Activated CD8-positive, alpha-beta memory T cell treated with anti-CD3 and anti-CD28 coated beads for 48 hours (primary cell): ENCODE measurements around the gene TRPM3.

Experiments used
- DNase-seq, 3 experiments: peaks; one replicate each; pipeline ENCODE4 v3.0.0-alpha.2; 2020; ENCODE audit warnings: low read depth in 2 of 3, low spot score in 2 of 3

The TRPM3 gene

DNA sequence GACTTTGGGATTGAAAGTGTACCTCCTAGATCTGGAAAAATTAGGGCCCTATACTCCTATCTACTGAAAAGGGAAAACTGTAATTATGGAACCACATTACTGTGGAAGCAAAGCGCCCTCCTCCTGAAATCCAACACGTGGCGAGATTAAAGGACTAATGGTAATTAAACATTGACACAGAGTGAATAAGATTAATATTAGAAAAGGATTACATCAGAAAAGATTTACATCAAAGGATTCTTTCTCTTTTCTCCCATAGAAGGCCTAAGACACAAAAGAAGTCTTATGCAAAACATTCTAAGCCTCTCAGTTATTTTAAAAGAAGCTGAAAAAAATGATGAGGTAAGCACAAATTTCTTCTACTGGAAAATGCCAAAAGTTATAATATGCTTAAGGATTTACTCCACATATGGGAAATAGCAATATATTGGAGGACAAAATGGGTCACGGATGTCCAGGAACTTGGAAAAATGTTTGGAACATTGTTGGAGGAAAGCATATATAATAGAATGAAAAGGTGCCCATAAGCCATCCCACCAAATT, 227.8 kb downstream of the TRPM3 start:
- DNase-seq: no peak

DNA sequence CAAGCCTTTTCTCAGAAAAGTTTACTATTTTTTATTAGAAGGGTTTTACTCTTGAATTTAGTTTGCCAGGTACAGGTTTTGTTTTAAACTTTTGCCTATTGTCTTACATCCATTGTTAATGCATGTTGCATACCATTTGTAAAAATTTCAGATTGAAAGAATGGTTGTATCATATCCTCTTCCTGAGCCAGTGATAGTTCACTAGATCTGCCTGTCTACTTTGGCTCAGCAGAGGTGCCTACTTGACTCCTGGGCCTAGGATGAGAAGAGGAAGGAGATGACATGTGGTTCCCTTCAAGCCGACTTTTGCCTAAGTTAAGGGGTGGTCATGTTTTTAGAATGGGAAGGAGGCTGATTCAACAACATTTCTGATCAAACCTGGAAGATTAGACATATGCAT, 232.9 kb downstream of the TRPM3 start:
- DNase-seq: no peak

DNA sequence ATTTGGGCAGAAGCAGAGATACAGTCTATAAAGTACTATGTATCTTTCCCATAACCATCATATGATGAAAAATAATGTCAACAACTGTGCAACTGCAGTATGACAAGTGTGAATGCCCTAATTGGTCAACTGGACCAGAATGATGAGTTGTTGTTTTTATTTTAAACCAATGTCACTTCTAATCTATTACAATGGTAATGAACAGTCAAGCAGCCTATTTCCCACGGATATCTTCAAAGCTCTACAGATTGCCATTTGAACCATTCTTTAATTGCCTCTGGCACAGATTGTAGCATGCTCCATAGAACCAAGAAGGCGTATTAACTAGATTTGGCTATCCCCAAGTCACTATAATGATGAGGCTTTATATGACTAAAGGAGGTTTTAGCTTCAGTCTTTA, 233.6 kb downstream of the TRPM3 start:
- no peak for DNase-seq

DNA sequence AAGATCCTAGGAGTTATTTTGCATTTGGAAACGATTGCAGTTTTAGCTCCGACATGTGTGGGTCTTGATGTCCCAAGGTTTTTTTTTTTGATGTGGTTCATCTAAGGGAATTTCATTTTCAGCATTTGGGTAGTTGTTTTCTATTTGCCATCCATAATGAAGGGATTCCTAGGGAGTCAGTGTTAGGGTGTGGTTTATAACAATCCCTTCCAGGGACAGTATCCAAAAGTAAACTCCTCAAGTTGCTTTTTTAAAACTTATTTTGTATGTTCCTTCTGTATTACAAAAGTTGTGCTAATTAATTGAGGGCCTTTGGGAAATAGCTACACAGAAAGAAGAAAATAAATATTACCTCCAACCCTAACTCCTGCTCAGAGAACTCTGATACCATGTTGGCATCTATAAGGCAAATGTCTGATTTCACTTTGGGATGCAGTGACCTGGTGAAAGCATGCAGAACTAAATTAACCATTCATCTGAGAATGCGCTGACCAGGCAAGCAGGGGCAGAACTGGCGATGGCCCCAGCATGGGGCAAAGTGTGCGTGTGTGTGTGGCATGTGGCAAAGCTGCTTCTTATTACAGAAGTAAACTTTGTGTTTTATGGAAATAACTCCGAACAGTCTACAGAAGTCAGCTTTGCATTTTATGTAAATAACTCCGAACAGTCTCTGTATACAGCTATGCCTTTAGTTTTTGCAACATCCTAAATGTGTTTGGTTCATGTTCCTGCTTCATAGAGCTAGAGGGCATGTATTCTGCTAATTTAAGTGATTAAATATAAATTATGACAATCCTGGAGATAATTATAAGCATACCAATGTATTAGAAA, 237.2 kb downstream of the TRPM3 start:
- no peak for DNase-seq

DNA sequence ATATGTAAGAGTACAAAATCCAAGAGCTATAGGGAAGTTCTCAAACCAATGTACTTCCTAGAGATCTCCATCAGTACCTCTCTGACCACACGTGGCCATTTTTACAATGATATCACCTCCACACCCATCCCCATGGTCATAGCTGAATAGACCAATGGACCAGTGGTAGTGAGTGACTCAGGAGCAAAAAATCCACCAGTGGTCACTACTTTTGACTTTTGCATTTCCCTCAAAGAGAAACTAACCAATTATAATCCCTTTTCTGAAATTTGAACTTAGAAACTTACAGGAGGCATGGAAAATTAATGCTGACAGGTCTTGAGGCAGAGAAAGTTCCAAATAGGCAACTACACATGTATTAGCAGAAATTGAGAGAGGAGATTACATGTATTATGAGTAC, 238.4 kb downstream of the TRPM3 start:
- no peak for DNase-seq

DNA sequence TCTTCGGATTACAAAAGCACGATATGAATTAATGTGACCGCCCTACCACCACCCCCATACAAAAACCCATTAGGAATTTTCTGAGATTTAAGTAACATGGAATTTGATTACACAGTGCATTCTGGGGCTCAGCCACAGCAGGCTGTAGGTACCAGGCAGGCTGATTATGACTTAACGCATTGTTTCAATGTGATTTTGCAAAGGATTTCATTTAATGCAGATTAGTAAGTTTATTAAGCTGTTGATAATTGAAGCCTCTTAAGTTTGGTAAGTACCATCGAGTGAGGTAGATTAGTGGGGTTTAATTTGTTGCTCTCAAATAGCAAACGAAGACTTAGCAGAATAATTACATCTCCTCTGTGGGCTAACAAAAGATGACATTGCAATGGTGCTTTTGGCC, 240.1 kb downstream of the TRPM3 start:
- no peak for DNase-seq

DNA sequence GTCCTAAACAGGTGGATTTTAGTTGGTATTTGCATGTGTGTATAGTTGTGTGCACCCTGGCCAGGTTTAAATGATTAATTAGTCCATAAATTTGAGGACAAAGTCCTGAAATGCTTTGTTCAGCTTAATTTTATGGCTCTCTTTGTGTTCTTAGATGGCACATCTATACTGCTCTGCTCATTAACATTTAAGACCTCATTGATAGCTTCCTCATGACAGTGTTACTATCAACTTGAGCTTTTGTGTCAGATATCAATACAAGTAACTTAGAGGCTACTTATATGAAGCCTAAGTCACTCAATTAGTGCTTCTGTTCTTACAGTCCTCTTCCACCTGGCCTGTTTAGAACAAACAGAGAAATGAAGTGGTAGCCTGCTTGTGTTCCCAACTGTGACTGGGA, 240.9 kb downstream of the TRPM3 start:
- no peak for DNase-seq

DNA sequence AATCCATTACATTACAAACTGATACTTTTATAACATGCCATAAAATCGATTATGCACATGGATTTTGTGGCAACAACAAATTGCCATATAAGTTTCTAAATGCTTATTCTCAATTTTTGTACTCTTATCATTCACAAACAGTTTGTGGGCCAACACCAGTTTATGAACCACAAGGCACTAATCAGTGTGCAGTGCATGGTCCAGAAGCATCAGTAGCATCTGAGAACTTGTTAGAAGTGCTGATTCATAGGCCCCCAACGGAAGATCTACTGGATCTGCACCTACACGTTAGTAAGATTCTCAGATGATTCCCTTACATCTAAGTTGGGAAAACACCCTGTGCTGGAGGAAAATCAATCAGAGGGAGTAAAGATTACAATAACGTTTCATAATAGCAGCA, 242.8 kb downstream of the TRPM3 start:
- no peak for DNase-seq

DNA sequence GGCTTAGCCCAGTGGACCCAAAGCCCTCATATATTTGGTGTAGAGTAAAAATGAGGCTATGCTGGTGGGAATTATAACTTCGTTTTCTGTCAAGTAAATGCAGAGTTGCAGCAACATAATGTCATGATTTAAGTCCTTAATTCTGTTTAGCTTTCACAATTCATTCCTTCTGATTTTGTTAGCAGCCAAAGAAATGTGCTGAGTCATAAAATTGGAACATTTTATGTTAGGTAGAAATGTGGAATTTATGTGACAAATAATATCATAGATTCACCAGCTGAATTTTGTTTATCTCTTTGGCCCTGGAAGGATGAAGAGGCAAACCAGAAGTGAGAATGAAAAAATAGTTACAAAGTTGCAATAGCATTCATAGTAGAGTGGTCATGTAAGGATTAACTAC, 247.0 kb downstream of the TRPM3 start:
- DNase-seq: no peak

DNA sequence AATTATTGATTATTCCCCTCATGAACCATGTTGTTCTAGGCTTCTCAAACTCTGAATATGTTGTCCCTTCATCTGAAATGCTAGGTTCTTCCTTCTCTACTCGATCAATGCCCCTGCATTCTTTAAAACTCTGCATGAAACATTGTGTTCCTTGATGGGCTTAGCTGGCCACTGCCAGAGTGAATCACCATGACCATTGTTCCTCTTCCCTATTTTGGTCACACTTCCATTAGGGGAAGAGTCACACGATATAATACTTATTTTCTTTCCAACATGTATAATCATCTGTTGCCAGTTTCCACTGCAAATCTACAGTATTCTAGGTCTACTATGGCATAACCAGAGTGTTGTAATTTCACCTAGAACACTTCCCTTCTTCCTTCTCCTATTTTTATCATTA, 247.9 kb downstream of the TRPM3 start:
- no peak for DNase-seq

DNA sequence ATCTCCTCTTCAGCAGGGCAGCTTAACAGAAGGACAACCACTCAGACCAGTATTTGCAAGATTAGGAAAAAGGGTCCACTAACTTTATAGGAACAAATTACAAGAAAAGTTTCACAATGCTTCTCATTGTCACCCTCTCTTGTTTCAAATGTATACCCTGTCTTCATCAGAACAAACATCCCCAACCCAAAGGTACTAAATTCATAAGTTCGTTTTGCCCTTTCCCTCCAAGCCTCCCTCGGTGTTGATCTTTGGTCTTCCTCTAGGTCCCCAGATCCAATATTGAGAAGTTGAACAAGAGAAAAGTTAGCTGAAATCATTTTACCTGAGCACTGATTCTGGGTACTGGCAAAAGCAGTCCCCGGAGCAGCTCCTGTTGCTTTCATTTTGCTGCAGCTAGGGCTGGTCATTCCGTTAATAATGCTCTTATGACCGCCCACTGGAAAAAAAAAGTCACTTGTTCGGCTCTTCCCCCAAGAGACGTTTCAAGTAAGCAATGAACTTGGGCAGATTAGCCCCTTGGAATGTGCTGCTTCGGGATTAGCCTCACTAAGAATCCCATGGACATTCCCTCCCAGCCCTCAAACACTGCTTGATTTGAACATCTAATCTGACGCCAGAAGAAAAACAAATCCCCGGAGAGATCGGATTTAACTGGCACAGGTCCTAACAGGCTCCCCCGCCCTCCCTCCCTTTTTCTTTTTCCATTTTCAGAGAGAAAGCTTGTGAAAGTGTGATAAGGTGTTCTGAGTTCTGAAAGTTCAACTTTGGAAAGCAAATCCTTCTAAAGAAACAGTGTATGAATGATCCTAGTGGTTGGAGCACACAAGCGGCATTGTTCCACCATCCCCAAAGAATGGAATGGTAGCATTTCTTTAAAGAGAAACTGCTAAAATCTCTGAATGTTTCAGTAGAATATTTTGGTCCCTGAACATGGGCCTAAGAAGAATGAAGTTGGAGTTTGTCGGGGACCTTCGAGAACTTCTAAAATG, 252.5 kb downstream of the TRPM3 start:
- no peak for DNase-seq

DNA sequence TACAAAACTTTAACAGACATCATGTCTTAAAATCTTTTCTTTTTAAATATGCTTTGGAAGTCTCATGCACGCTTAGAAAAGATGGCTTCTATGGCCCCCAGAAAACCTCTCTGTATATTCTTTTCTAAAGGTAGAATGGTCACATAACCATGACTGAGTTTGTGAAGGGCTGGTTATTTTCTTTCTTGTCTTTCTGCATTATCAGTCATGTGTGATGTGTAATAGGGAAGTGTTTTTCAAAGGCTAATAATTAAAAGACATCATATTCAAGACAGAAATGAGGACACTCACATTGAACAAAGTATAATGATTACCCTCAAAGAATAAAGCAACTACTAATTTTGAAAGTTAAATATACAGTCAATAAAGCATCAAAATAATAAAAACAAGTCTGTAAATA, 253.4 kb downstream of the TRPM3 start:
- DNase-seq: no peak

DNA sequence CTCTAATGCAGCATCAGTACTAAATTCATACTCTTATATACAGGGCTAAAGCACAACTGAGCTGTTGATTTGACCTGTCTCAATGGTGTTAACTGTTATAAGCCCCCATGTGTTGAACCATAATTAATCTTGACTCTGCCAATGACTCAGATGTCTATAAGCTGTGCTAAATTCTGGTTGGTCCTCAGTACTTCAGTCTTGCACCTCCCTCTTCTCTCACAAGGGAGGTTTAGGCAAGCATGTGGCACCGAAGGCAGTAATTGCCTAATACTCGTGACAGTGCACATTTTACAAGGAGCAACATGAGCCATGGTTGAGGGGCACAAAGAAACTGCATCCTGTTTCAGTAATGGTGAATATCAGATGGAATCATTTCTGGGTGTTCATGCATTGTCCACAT, 255.9 kb downstream of the TRPM3 start:
- DNase-seq: no peak

DNA sequence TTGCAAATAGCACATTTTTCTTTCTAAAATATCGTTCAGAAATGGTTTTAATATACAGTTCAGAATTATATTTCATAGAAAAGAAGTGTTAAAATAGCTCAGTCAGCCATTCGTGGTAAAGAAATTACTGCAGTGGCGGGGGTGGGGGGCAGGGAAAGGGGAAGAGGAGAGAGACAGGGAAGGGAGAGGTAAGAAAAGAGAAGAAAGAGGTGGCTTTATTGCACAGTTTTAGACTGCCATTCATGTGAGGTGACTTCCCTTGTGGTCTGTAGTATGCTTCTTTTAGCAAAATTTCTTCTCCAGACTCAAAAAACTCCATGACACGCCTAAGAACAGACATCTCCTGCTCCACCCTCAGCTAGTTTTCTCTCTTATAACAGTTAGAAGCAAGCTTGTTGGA, 259.6 kb downstream of the TRPM3 start:
- no peak for DNase-seq

DNA sequence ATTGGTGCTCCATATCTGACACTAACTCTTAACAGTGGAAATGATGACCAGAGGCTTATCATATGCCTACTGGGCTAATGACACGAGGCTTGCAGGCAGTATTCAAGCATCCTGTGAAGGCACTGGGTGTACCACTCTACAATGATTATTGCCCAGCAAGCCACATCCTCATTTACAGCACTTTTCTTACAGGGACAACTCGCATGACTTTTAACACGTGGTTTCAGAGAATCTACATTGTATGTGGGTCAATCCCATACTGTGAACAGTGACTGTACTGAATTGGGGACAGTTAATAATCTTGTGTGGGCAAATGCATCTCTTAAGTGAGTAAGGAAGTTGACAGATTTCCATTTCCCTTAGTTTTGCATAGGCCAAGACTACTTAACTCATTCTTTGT, 260.0 kb downstream of the TRPM3 start:
- no peak for DNase-seq

DNA sequence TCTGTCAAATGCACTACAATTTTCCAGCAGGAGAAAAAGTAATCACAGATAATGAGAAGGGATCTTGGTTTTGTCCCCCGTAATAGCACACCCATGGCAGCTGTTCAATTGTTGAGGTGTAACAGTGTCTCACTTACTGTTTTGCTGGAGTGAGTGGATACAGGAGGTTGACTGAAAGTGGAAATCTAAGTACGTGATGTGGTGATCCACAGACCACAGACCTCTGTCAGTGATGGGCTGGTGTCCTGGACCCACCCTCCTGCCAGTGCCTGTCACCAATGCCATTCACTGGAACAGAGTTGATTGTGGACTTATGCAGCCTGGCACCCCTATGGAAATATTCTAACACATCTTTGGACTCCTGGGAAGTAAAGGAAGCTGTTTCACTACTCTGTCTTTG, 261.7 kb downstream of the TRPM3 start:
- no peak for DNase-seq

DNA sequence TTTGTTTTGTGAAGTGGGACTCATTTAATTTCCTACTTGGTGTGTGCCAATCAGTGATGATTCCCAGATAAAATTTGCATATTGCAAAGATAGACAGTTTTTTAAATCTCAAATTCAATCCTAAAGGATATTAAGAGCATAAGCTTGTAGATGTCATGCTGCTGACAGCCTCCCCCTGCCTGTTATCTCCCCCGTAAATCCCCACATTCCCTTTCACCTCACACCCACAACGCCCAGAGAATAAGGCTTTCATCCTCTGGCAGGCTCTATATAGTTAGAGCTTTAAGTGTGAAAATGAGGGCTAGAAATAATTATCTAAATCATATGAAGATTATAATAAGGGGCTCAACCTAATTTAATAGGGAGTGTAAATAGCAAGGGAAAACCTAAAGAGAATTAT, 265.0 kb downstream of the TRPM3 start:
- no peak for DNase-seq

DNA sequence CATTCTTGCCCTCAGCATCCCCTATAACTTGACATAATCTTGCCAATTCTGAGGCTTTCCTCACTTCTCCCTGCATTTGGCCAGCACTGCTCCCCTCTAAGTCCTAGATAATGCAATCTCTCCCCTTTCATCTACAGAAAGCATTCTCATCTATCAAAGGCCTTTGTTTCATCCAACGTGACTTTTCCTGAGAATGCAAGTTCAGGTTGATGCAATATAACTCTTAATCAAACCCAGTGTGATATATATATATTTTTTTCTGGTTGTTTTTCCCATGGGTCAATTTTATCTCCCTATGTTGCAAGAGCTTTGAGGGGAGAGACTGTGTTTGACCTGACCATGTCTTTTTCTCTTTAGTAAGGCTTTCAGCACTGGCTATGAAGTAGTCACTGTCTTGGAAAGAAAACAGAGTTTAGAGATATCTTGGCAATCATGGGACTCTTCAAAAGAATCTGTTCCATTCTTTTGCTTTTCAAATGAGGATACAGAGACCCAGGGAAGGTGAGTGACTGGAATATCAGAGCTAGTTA, 268.6 kb downstream of the TRPM3 start:
- DNase-seq: no peak

DNA sequence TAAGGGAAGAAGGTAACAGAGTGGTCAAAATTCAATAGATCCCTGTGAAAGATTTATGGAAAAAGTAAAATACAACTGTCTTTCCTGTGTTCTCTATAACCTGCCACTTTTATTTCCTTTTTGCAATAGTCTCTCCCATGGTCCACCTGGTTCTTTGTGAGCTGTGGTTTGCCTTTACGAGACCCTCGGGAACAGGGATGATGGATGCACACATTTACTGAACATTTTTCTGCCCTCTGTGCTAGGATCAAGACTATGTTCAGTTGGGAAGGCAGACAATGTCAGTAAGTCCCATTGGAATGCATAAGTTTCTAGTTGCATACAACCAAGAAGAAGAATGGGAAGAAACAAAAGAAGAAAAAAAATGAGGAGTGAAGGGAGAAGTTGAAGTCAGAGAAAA, 281.2 kb downstream of the TRPM3 start:
- DNase-seq: no peak

DNA sequence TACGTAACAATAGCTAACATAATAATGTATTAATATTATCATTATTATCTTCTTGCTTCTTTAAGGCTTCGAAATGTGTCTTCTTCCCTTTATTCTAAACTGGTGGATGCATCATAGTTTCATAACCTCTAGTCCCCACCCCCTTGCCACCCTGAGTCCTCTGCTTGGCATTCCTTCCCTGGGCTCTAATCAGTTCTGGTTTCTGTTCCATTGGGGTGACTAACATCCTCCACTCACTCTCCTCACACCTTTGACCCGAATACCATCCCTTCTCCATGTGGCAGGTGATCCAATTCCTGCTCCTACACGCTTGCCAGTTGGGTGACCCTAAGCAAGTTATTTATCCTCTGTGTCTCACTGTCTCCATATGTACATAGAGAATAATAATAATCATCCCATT, 286.1 kb downstream of the TRPM3 start:
- no peak for DNase-seq

DNA sequence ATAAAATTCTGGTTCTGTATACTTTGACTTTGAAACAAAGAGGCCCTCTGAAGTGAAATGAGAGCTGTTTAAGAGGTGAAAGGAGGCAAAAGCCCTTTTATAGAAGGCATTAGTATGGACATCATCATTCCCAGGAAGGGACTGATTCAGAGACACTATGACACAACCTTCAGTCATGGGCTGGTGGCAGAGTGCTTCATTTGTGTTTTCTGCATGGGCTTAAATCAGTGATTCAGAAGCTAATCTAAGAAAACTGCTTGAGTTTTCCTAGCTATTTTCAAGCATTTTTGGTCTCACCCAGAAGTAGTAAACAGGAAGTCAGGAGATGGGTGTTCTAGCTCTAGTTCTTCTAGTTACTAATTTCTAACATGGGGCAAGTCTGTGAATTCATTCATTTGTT, 288.9 kb downstream of the TRPM3 start:
- no peak for DNase-seq

DNA sequence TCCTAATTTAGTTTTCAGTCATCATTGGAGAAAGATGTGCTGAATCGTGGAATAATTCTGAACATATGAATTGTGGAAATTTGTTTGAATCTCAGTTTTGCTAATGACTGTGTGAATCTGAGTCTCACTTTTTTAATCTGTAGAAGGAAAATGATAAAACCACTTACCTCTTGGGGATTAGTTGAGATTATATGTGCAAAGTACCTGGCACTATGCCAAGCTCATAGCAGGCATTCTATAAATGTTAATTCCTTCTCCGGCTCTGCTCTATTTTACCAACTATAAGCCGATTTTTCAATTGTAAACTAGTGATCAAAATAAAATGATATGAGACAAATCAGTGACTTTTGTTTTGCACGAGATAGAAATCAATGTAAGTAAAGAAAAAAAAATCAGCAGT, 290.8 kb downstream of the TRPM3 start:
- no peak for DNase-seq
